ENCODE measurements around the gene GALC.
A peak's percentile ranks its signal among the peaks of the same experiment; 100 is the strongest.

GALC gene

GRCh38 chr14:87992718-87993628, at the start of gene GALC:
Gene GALC, minus strand, starts transcription at chr14:87993182. Its CDS starts 18 bp downstream, at chr14:87993164.
- peak; percentile 63 for DNase-seq (ENCODE audit: low read depth)
- H3K4me3 ChIP-seq (ENCODE audit: control insufficient read depth, low read depth, low read length): peak within 1 kb of the TSS; percentile 63
- TF ChIP-seq, protein P1, sequence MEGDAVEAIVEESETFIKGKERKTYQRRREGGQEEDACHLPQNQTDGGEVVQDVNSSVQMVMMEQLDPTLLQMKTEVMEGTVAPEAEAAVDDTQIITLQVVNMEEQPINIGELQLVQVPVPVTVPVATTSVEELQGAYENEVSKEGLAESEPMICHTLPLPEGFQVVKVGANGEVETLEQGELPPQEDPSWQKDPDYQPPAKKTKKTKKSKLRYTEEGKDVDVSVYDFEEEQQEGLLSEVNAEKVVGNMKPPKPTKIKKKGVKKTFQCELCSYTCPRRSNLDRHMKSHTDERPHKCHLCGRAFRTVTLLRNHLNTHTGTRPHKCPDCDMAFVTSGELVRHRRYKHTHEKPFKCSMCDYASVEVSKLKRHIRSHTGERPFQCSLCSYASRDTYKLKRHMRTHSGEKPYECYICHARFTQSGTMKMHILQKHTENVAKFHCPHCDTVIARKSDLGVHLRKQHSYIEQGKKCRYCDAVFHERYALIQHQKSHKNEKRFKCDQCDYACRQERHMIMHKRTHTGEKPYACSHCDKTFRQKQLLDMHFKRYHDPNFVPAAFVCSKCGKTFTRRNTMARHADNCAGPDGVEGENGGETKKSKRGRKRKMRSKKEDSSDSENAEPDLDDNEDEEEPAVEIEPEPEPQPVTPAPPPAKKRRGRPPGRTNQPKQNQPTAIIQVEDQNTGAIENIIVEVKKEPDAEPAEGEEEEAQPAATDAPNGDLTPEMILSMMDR (IDR thresholded peaks at IDR 0.05; ENCODE audit: control insufficient read depth, insufficient read depth, low read depth, low read length, missing control alignments): no peak

- TF ChIP-seq, protein P1 (IDR thresholded peaks at IDR 0.05; ENCODE audit: control insufficient read depth, insufficient read depth, low read depth, low read length, missing control alignments): no peak
- no peak overlapping the region for H3K4me3 ChIP-seq (ENCODE audit: control insufficient read depth, low read depth, low read length)
- DNase-seq (ENCODE audit: low read depth): no peak
Observed at GRCh38 chr14:88040146-88040545, 47.2 kb upstream of the GALC start.

- H3K4me3 ChIP-seq (ENCODE audit: control insufficient read depth, low read depth, low read length): no peak overlapping the region
- TF ChIP-seq, protein P1 (IDR thresholded peaks at IDR 0.05; ENCODE audit: control insufficient read depth, insufficient read depth, low read depth, low read length, missing control alignments): no peak
- DNase-seq (ENCODE audit: low read depth): no peak
Observed at GRCh38 chr14:88039197-88039596, 46.2 kb upstream of the GALC start.

GRCh38 chr14:88037325-88037724, 44.3 kb upstream of the GALC start:
- no peak overlapping the region for H3K4me3 ChIP-seq (ENCODE audit: control insufficient read depth, low read depth, low read length)
- TF ChIP-seq, protein P1 (IDR thresholded peaks at IDR 0.05; ENCODE audit: control insufficient read depth, insufficient read depth, low read depth, low read length, missing control alignments): no peak
- DNase-seq (ENCODE audit: low read depth): no peak

DNA sequence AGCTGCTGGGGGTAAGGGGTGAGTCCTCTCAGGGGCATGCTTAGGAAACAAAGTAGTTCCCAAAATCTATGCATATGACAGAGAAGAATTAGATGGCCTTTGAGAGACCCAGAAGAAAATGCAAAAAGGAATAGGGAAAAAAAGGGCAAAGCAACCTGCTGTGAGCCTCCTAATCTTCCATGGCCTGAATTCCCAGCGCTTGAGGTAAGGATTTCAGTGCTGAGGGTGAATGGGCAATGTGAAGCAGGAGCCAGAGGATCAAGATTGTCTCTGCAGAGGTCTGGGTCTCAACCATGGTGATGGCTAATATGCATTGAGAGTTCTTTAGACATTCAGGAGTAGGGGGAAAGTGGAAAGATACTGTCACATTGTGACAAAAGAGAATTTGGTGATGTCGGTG, 43.4 kb upstream of the GALC start:
- TF ChIP-seq, protein P1 (IDR thresholded peaks at IDR 0.05; ENCODE audit: control insufficient read depth, insufficient read depth, low read depth, low read length, missing control alignments): no peak
- DNase-seq (ENCODE audit: low read depth): no peak
- no peak overlapping the region for H3K4me3 ChIP-seq (ENCODE audit: control insufficient read depth, low read depth, low read length)

DNA sequence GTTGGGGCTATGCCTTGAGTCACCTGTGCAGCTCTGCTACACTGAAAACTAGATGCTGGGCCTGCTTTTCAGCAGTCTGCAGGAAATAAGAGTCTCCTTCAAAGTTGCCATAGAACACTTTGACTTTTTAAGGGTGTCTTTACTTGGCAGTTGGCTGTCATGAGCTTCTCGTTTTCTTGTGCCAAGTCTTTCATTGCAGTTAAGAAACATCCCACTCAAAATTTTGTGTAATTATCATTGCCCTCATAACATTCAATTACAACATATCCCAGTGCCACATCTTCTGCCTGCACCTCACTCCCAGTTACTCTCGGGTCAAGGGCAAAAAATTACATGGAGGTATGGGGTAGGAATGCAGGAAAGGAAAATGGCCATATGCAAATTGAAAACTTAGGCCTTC, 41.1 kb upstream of the GALC start:
- no peak overlapping the region for H3K4me3 ChIP-seq (ENCODE audit: control insufficient read depth, low read depth, low read length)
- no peak for DNase-seq (ENCODE audit: low read depth)
- TF ChIP-seq, protein P1 (IDR thresholded peaks at IDR 0.05; ENCODE audit: control insufficient read depth, insufficient read depth, low read depth, low read length, missing control alignments): no peak

Data from AG09309 (cell line).